ENCODE data around the gene CCDC171. TPM values are rescaled to one million over a fixed set of nuclear protein-coding genes. Genes with fewer than 3 reads are reported as not detected.
"Not testable (repeated sequence)": the region's sequence is repeated elsewhere in the genome, so short reads cannot be mapped to it uniquely, and the experiment has no call there.

CCDC171 gene
- total RNA-seq, 1 experiment from 2014 or later: 2.8 TPM

- Mint-ChIP-seq H3K36me3 (peaks cover 18% of the 10 kb centered on the region), H3K4me3 (no peak overlapping the region), H3K27ac (no peak overlapping the region), H3K27me3 (ENCODE audit: low read depth) (no peaks in the 10 kb centered on the region), H3K4me1 (peaks cover 3% of the 10 kb centered on the region), H3K9me3 (peaks cover 25% of the 10 kb centered on the region)
- DNase-seq (ENCODE audit: low spot score) (no peak), ATAC-seq (no peak)
- ChIA-PET POLR2A (no interaction called here), CTCF (no interaction called here)
- no peak for TF ChIP-seq ZNF232 (CRISPR knock-in tag; IDR thresholded peaks at IDR 0.05)
- no peak for TF ChIP-seq AR (CRISPR knock-in tag; IDR thresholded peaks at IDR 0.05)
- no peak for TF ChIP-seq SMAD4 (CRISPR knock-in tag; IDR thresholded peaks at IDR 0.05)
- no peak for TF ChIP-seq ATF3 (CRISPR knock-in tag; conservative IDR thresholded peaks at IDR 0.05)
- TF ChIP-seq CREM (CRISPR knock-in tag; IDR thresholded peaks at IDR 0.05): no peak
- no peak for TF ChIP-seq TEAD1 (CRISPR knock-in tag; IDR thresholded peaks at IDR 0.05)
- TF ChIP-seq NR3C1 (CRISPR knock-in tag; conservative IDR thresholded peaks at IDR 0.05; ENCODE audit: low read depth): no peak
- no peak for TF ChIP-seq EMX1 (CRISPR knock-in tag; IDR thresholded peaks at IDR 0.05)
- TF ChIP-seq ZNF219 (CRISPR knock-in tag; IDR thresholded peaks at IDR 0.05; ENCODE audit: borderline replicate concordance): no peak
- no peak for TF ChIP-seq ZMAT4 (CRISPR knock-in tag; IDR thresholded peaks at IDR 0.05)
- TF ChIP-seq RELA (CRISPR knock-in tag; IDR thresholded peaks at IDR 0.05; ENCODE audit: borderline replicate concordance): no peak
- TF ChIP-seq ZBTB43 (CRISPR knock-in tag; IDR thresholded peaks at IDR 0.05): no peak
- no peak for TF ChIP-seq ZNF425 (CRISPR knock-in tag; conservative IDR thresholded peaks at IDR 0.05)
Observed at GRCh38 chr9:15697446-15697851, 144.6 kb downstream of the CCDC171 start.

- H3K4me1 Mint-ChIP-seq; ATAC-seq; H3K27me3 Mint-ChIP-seq (ENCODE audit: low read depth); H3K27ac Mint-ChIP-seq; DNase-seq (ENCODE audit: low spot score); CTCF ChIA-PET; H3K4me3 Mint-ChIP-seq; POLR2A ChIA-PET: not testable (repeated sequence)
- peaks cover 22% of the 10 kb centered on the region for H3K9me3 Mint-ChIP-seq
- H3K36me3 Mint-ChIP-seq: peaks cover 18% of the 10 kb centered on the region
Observed at GRCh38 chr9:15699876-15700559, 147.2 kb downstream of the CCDC171 start.

GRCh38 chr9:15707000-15707399, 154.2 kb downstream of the CCDC171 start:
- no peak overlapping the region for H3K4me3 Mint-ChIP-seq
- H3K27me3 Mint-ChIP-seq (ENCODE audit: low read depth): no peaks in the 10 kb centered on the region
- POLR2A ChIA-PET: no interaction called here
- H3K36me3 Mint-ChIP-seq: no peaks in the 10 kb centered on the region
- ATAC-seq: no peak
- H3K27ac Mint-ChIP-seq: no peak overlapping the region
- CTCF ChIA-PET: no interaction called here
- no peaks in the 10 kb centered on the region for H3K9me3 Mint-ChIP-seq
- no peaks in the 10 kb centered on the region for H3K4me1 Mint-ChIP-seq
- no peak for TF ChIP-seq MXD4 (CRISPR knock-in tag; IDR thresholded peaks at IDR 0.05; ENCODE audit: borderline replicate concordance)
- DNase-seq (ENCODE audit: low spot score): no peak
